ENCODE data around the gene TRAF7.

GRCh38 chr16:2162676-2163118 lies 7.1 kb downstream of the TRAF7 start:
- TF ChIP-seq CTCF (IDR thresholded peaks at IDR 0.05; ENCODE audit: insufficient read depth, low read length, poor library complexity, severe bottlenecking) = no peak
- TF ChIP-seq EZH2phosphoT487 (conservative IDR thresholded peaks at IDR 0.05; ENCODE audit: low read length) = no peak
